IMR-90 (cell line): Measurements from ENCODE around the gene C16orf74. TPM values are rescaled to one million over a fixed set of nuclear protein-coding genes. Genes with fewer than 3 reads are reported as not detected.

ENCODE experiments used
- ATAC-seq: fragments of 200-7000 bp; cut with Tn5 transposase; 2 replicates; pipeline ENCODE4 v1.9.1; 2020; ENCODE audit warnings: low read depth, mild to moderate bottlenecking, moderate library complexity
- BruUV-seq: library from RNA; stranded (reverse); fragments of 400-500 nt; replicated peaks from 2 replicates; lab custom pipeline; 2021; lab: Mats Ljungman, UMichigan
- CTCF ChIA-PET: fragments of 300-600 bp; formaldehyde crosslinking; extraction: SDS; loops from one replicate; lab custom pipeline; 2021; ENCODE audit warnings: antibody characterized with exemption; lab: Yijun Ruan, JAX
- POLR2A ChIA-PET: fragments of 300-600 bp; sonication (Branson Sonifier 250); formaldehyde crosslinking; loops from one replicate; lab custom pipeline; 2022; ENCODE audit warnings: antibody characterized with exemption; ENCODE audit not compliant: unreplicated experiment; lab: Charles Lee
- DNase-seq: peaks from one replicate; pipeline ENCODE4 v3.0.0; 2013
- H2AFZ ChIP-seq: replicated peaks from 2 replicates; pipeline ENCODE3; 2013; ENCODE audit warnings: low read length, mild to moderate bottlenecking; ENCODE audit not compliant: poor library complexity
- H2AK5ac ChIP-seq: 2 replicates; pipeline ENCODE4 v1.6.1; 2013; ENCODE audit warnings: low read depth, low read length, inconsistent platforms
- H2AK9ac ChIP-seq: replicated peaks from 2 replicates; pipeline ENCODE3; 2013; ENCODE audit warnings: mild to moderate bottlenecking, low read depth, low read length, moderate library complexity; ENCODE audit not compliant: poor library complexity
- H2BK120ac ChIP-seq: 2 replicates; pipeline ENCODE4 v1.6.1; 2013; ENCODE audit warnings: low read depth, low read length, inconsistent platforms
- H2BK15ac ChIP-seq: 3 replicates; pipeline ENCODE4 v1.6.1; 2013; ENCODE audit warnings: low read depth, low read length, inconsistent platforms
- H2BK20ac ChIP-seq: 2 replicates; pipeline ENCODE4 v1.6.1; 2013; ENCODE audit warnings: low read depth, mild to moderate bottlenecking, inconsistent platforms, low read length, moderate library complexity
- H2BK5ac ChIP-seq: 2 replicates; pipeline ENCODE4 v1.6.1; 2013; ENCODE audit warnings: mild to moderate bottlenecking, low read depth, low read length, inconsistent platforms; ENCODE audit not compliant: poor library complexity, severe bottlenecking
- H3K14ac ChIP-seq: replicated peaks from 2 replicates; pipeline ENCODE4 v1.6.1; 2013; ENCODE audit warnings: low read depth, low read length, inconsistent platforms
- H3K18ac ChIP-seq: 2 replicates; pipeline ENCODE4 v1.6.1; 2013; ENCODE audit warnings: low read depth, low read length, control low read depth
- H3K23ac ChIP-seq: 2 replicates; pipeline ENCODE4 v1.6.1; 2013; ENCODE audit warnings: low read depth, low read length, inconsistent platforms
- H3K27ac ChIP-seq: 2 replicates; pipeline ENCODE4 v1.5.1; 2013; ENCODE audit warnings: mild to moderate bottlenecking, control low read depth, low read length; ENCODE audit not compliant: insufficient read depth
- H3K27me3 ChIP-seq: 2 replicates; pipeline ENCODE4 v1.6.1; 2013; ENCODE audit warnings: low read length; ENCODE audit not compliant: control insufficient read depth, insufficient read depth
- H3K36me3 ChIP-seq: 2 replicates; pipeline ENCODE4 v1.6.1; 2013; ENCODE audit warnings: low read length, mixed read lengths; ENCODE audit not compliant: control insufficient read depth, insufficient read depth
- H3K4ac ChIP-seq: 2 replicates; pipeline ENCODE4 v1.6.1; 2013; ENCODE audit warnings: low read depth, low read length, inconsistent platforms
- H3K4me1 ChIP-seq: 2 replicates; pipeline ENCODE4 v1.6.1; 2013; ENCODE audit warnings: low read length, mixed read lengths; ENCODE audit not compliant: control insufficient read depth, insufficient read depth
- H3K4me2 ChIP-seq: 2 replicates; pipeline ENCODE4 v1.6.1; 2013; ENCODE audit warnings: low read depth, mild to moderate bottlenecking, control low read depth, low read length, moderate library complexity
- H3K4me3 ChIP-seq: 2 replicates; pipeline ENCODE4 v1.5.1; 2013; ENCODE audit warnings: low read depth, mild to moderate bottlenecking, control low read depth, low read length, moderate library complexity; ENCODE audit not compliant: insufficient read depth
- H3K56ac ChIP-seq: 2 replicates; pipeline ENCODE4 v1.6.1; 2013; ENCODE audit warnings: low read length, inconsistent platforms; ENCODE audit not compliant: insufficient read depth; ENCODE audit errors: extremely low read depth
- H3K79me1 ChIP-seq, 2 experiments: 2 replicates each; pipeline ENCODE4 v1.6.1; 2013; ENCODE audit warnings: low read length in 2 of 2, inconsistent platforms in 1 of 2, low read depth in 1 of 2
- H3K9ac ChIP-seq: 2 replicates; pipeline ENCODE4 v1.6.1; 2013; ENCODE audit warnings: low read depth, low read length, control low read depth
- H3K9me1 ChIP-seq: 2 replicates; pipeline ENCODE4 v1.6.1; 2013; ENCODE audit warnings: low read length, inconsistent platforms; ENCODE audit not compliant: insufficient read depth
- H3K9me3 ChIP-seq: 2 replicates; pipeline ENCODE4 v1.6.1; 2013; ENCODE audit warnings: low read length; ENCODE audit not compliant: control insufficient read depth, insufficient read depth
- H4K20me1 ChIP-seq: 2 replicates; pipeline ENCODE4 v1.6.1; 2013; ENCODE audit warnings: low read length, inconsistent platforms; ENCODE audit not compliant: insufficient read depth
- H4K5ac ChIP-seq: 2 replicates; pipeline ENCODE4 v1.6.1; 2013; ENCODE audit warnings: mild to moderate bottlenecking, low read depth, low read length, control low read depth
- H4K8ac ChIP-seq, 2 experiments: 2 replicates each; pipeline ENCODE4 v1.6.1; 2013; ENCODE audit warnings: low read depth in 2 of 2, low read length in 2 of 2, control low read depth in 1 of 2, inconsistent platforms in 1 of 2
- H4K91ac ChIP-seq: 2 replicates; pipeline ENCODE4 v1.6.1; 2013; ENCODE audit warnings: low read depth, low read length, inconsistent platforms; ENCODE audit not compliant: insufficient read depth
- BHLHE40 ChIP-seq: fragments of 150-350 bp; IDR thresholded peaks from 2 replicates; pipeline ENCODE4 v1.6.1; 2016; ENCODE audit warnings: mild to moderate bottlenecking, low read depth, low read length
- CEBPB ChIP-seq: IDR thresholded peaks from 2 replicates; pipeline ENCODE4 v1.6.1; 2012; ENCODE audit warnings: low read depth, low read length, improper control_type of control experiment
- CHD1 ChIP-seq: IDR thresholded peaks from 2 replicates; pipeline ENCODE4 v1.6.1; 2012; ENCODE audit warnings: low read depth, low read length, improper control_type of control experiment
- CTCF ChIP-seq: conservative IDR thresholded peaks from 2 replicates; pipeline ENCODE4 v1.5.1; 2012; ENCODE audit warnings: mild to moderate bottlenecking, low read depth, low read length, improper control_type of control experiment
- ELK1 ChIP-seq: fragments of 150-350 bp; IDR thresholded peaks from 2 replicates; pipeline ENCODE4 v1.6.1; 2016; ENCODE audit warnings: low read depth, mild to moderate bottlenecking, low read length, moderate library complexity, borderline replicate concordance
- FOS ChIP-seq: fragments of 150-350 bp; IDR thresholded peaks from 2 replicates; pipeline ENCODE4 v1.6.1; 2016; ENCODE audit warnings: low read depth, low read length
- MAFK ChIP-seq: IDR thresholded peaks from 2 replicates; pipeline ENCODE4 v1.6.1; 2012; ENCODE audit warnings: low read depth, low read length, improper control_type of control experiment
- MAZ ChIP-seq: IDR thresholded peaks from 2 replicates; pipeline ENCODE4 v1.6.1; 2012; ENCODE audit warnings: low read depth, mild to moderate bottlenecking, low read length, improper control_type of control experiment, moderate library complexity, borderline replicate concordance
- MXI1 ChIP-seq: IDR thresholded peaks from 2 replicates; pipeline ENCODE4 v1.6.1; 2012; ENCODE audit warnings: low read depth, mild to moderate bottlenecking, low read length, moderate library complexity, borderline replicate concordance
- NFE2L2 ChIP-seq: fragments of 150-350 bp; IDR thresholded peaks from 2 replicates; pipeline ENCODE4 v1.6.1; 2016; ENCODE audit warnings: low read depth, mild to moderate bottlenecking, low read length
- POLR2A ChIP-seq: IDR thresholded peaks from 2 replicates; pipeline ENCODE4 v1.6.1; 2012; ENCODE audit warnings: mild to moderate bottlenecking, low read depth, low read length
- RAD21 ChIP-seq: IDR thresholded peaks from 2 replicates; pipeline ENCODE4 v1.6.1; 2012; ENCODE audit warnings: low read length, improper control_type of control experiment
- RCOR1 ChIP-seq: IDR thresholded peaks from 2 replicates; pipeline ENCODE4 v1.6.1; 2012; ENCODE audit warnings: mild to moderate bottlenecking, low read length, improper control_type of control experiment; ENCODE audit not compliant: insufficient replicate concordance
- SMC3 ChIP-seq: fragments of 150-350 bp; IDR thresholded peaks from 2 replicates; pipeline ENCODE4 v1.6.1; 2016; ENCODE audit warnings: low read depth, mild to moderate bottlenecking, antibody characterized with exemption, low read length, moderate library complexity
- WGBS, 2 experiments: methylation state at CpG; one replicate each; pipeline versions ENCODE4 v1.1.5 to v1.1.7; 2013; ENCODE audit warnings: missing lambda C conversion rate in 2 of 2; ENCODE audit not compliant: insufficient read length in 1 of 2; ENCODE audit errors: extremely low coverage in 2 of 2; 5-methylcytosine and 5-hydroxymethylcytosine counted together
- dilution Hi-C: fragments of 300-500 bp; cut with HindIII; formaldehyde crosslinking; loops from one replicate; pipeline ENCODE4 v1.14.3; 2018; ENCODE audit warnings: low sequenced_read_pairs; ENCODE audit not compliant: unreplicated experiment
- in situ Hi-C: fragments of 300-500 bp; cut with MboI; formaldehyde crosslinking; loops from 3 replicates; pipeline ENCODE4 v1.14.3; 2019; ENCODE audit warnings: low sequenced_read_pairs, inconsistent platforms, mixed read lengths
- intact Hi-C: fragments of 100-400 bp; cut with micrococcal nuclease; formaldehyde crosslinking; loops from 2 replicates; pipeline ENCODE4 v1.10.0; 2022
- polyA plus RNA-seq, 3 experiments: library from polyadenylated mRNA; depleted of rRNA; stranded (reverse); fragments of >200 nt; gene quantifications; 2 replicates each; pipeline ENCODE4 v1.2.3, GENCODE V29; 2012; ENCODE audit warnings: low replicate concordance in 1 of 3
- total RNA-seq: library from RNA; depleted of rRNA; stranded (reverse); fragments of >200 nt; gene quantifications from 2 replicates; pipeline ENCODE4 v1.2.3, GENCODE V29; 2012

Gene C16orf74
- total and polyA plus RNA-seq, 2 of the 4 experiments (the other 2 are of a cell fraction), result 4.5 to 12.2 TPM

- in situ Hi-C loops, result no loop called here
- TF ChIP-seq ELK1 (no peak), CEBPB (no peak), MAZ (no peak), MXI1 (no peak), POLR2A (no peak), NFE2L2 (no peak), CHD1 (no peak), MAFK (no peak), CTCF (no peak), RCOR1 (no peak), SMC3 (no peak), FOS (no peak), BHLHE40 (no peak), RAD21 (no peak)
- 90% methylated on average over 6 of the region's 10 CpGs; no CpG with 5 or more reads in 1 of the 2 experiments for WGBS, 2 experiments
- Histone ChIP-seq H2BK120ac (no peak overlapping the region), H3K27me3 (no peaks in the 10 kb centered on the region), H4K20me1 (peaks cover 50% of the 10 kb centered on the region), H2BK5ac (no peak overlapping the region), H3K4ac (no peak overlapping the region), H3K27ac (no peak overlapping the region), H3K4me2 (no peak overlapping the region), H3K79me1 (peaks cover 33 to 60% of the 10 kb centered on the region in 2 experiments), H3K9ac (no peak overlapping the region), H3K4me3 (no peak overlapping the region), H2AK9ac (no peak overlapping the region), H3K14ac (no peak overlapping the region), H3K9me3 (no peaks in the 10 kb centered on the region), H4K8ac (no peak overlapping the region), H4K5ac (no peak overlapping the region), H3K56ac (no peak overlapping the region), H3K4me1 (peaks cover 13% of the 10 kb centered on the region), H3K36me3 (peaks cover 35% of the 10 kb centered on the region), H2BK15ac (no peak overlapping the region), H3K18ac (no peak overlapping the region), H2AK5ac (no peak overlapping the region), H2AFZ (no peak overlapping the region), H2BK20ac (no peak overlapping the region), H3K9me1 (no peaks in the 10 kb centered on the region), H4K91ac (no peak overlapping the region), H3K23ac (no peak overlapping the region)
- intact Hi-C loops, result no loop called here
- ChIA-PET CTCF (no interaction called here), POLR2A (no interaction called here)
- DNase-seq, result no peak
- BruUV-seq, result no TSS peak
- ATAC-seq, result no peak
- dilution Hi-C loops, result no loop called here
Measured at GRCh38 chr16:85781156-85781555, 30.3 kb upstream of the C16orf74 start.
